Measurements from ENCODE around the gene TKTL1.

The TKTL1 gene

DNA sequence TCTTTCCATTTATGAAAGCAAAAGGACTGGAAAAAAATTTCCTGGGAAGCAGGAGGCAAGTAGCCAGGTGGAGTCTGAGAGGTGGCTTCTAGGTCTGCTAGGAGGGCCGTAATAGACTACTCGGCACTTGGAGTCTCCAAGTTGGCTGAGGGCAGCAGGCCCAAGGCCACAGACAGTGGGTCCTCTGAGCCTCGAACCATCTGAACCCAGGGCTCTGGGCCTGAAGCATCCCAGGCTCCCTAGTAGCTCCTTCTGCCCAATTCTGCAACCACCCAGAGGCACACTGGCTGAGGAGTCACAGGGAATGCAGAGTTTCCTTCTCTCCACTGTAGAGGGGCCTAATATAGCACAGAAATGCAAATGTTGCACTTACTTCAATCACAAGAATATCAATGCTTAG is 19.8 kb downstream of the TKTL1 start:
- Histone ChIP-seq H2AFZ (ENCODE audit: low read length) (no peak overlapping the region), H3K9ac (ENCODE audit: low read depth, low read length, poor library complexity, severe bottlenecking) (no peak overlapping the region), H3K27me3 (ENCODE audit: insufficient read depth, low read length, poor library complexity, severe bottlenecking) (no peaks in the 10 kb centered on the region), H3K4me3 (ENCODE audit: low read length, poor library complexity, severe bottlenecking) (no peak overlapping the region), H3K79me2 (ENCODE audit: insufficient read depth, low read length) (no peaks in the 10 kb centered on the region), H3K36me3 (ENCODE audit: insufficient read depth, low read length) (no peaks in the 10 kb centered on the region), H4K20me1 (ENCODE audit: insufficient read depth, low read length, poor library complexity, severe bottlenecking) (no peaks in the 10 kb centered on the region), H3K9me2 (replicated peaks; ENCODE audit: low read depth, low read length) (no peaks in the 10 kb centered on the region), H3K4me1 (ENCODE audit: insufficient read depth, low read length, poor library complexity, severe bottlenecking) (peaks cover 3% of the 10 kb centered on the region), H3K9me3 (ENCODE audit: insufficient read depth, low read depth, low read length) (no peaks in the 10 kb centered on the region), H3K4me2 (ENCODE audit: low read depth, low read length, poor library complexity, severe bottlenecking) (no peak overlapping the region), H3F3A (ENCODE audit: low read depth) (no peaks in the 10 kb centered on the region)
- no peak for TF ChIP-seq EZH2phosphoT487 (IDR thresholded peaks at IDR 0.05; ENCODE audit: borderline replicate concordance)
- TF ChIP-seq, protein P1, sequence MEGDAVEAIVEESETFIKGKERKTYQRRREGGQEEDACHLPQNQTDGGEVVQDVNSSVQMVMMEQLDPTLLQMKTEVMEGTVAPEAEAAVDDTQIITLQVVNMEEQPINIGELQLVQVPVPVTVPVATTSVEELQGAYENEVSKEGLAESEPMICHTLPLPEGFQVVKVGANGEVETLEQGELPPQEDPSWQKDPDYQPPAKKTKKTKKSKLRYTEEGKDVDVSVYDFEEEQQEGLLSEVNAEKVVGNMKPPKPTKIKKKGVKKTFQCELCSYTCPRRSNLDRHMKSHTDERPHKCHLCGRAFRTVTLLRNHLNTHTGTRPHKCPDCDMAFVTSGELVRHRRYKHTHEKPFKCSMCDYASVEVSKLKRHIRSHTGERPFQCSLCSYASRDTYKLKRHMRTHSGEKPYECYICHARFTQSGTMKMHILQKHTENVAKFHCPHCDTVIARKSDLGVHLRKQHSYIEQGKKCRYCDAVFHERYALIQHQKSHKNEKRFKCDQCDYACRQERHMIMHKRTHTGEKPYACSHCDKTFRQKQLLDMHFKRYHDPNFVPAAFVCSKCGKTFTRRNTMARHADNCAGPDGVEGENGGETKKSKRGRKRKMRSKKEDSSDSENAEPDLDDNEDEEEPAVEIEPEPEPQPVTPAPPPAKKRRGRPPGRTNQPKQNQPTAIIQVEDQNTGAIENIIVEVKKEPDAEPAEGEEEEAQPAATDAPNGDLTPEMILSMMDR (conservative IDR thresholded peaks at IDR 0.05; ENCODE audit: low read length), result no peak

DNA sequence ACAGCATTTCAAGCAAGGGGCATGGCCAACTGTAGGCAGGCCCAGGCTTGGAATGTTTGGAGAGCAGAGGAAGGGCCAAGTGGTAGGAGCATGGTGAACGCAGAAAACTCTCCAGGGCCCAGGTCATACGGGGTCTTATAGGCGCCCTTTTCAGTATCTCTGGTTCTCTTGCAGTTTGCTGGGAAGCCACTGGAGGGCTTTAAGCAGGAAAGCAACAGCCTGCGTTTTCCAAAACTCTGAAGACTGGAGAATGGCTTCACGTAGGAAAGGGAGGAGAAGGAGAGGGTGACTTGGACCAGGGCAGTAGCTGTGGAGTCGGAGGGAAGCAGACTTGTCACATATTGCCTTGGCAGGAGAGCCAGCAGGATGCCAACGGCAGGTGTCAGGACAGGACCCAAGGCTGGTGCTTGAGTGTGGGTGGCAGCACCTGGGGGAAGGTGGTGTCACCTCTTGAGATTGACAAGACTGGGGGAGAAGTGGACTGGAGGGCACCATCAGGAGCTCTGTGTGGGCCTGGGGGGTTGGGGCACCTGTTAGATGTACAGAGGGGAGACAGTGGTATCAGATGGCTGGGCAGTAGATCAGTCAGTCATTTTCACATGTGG is 21.9 kb downstream of the TKTL1 start:
- H3K9me3 ChIP-seq (ENCODE audit: insufficient read depth, low read depth, low read length), result no peaks in the 10 kb centered on the region
- H3F3A ChIP-seq (ENCODE audit: low read depth), result no peaks in the 10 kb centered on the region
- H3K79me2 ChIP-seq (ENCODE audit: insufficient read depth, low read length), result no peaks in the 10 kb centered on the region
- H3K4me1 ChIP-seq (ENCODE audit: insufficient read depth, low read length, poor library complexity, severe bottlenecking), result peaks cover 3% of the 10 kb centered on the region
- no peak overlapping the region for H3K9ac ChIP-seq (ENCODE audit: low read depth, low read length, poor library complexity, severe bottlenecking)
- H2AFZ ChIP-seq (ENCODE audit: low read length), result no peak overlapping the region
- H4K20me1 ChIP-seq (ENCODE audit: insufficient read depth, low read length, poor library complexity, severe bottlenecking), result no peaks in the 10 kb centered on the region
- TF ChIP-seq, protein P1 (conservative IDR thresholded peaks at IDR 0.05; ENCODE audit: low read length), result peak; percentile 55
- no peak for TF ChIP-seq EZH2phosphoT487 (IDR thresholded peaks at IDR 0.05; ENCODE audit: borderline replicate concordance)
- no peaks in the 10 kb centered on the region for H3K27me3 ChIP-seq (ENCODE audit: insufficient read depth, low read length, poor library complexity, severe bottlenecking)
- H3K9me2 ChIP-seq (replicated peaks; ENCODE audit: low read depth, low read length), result no peaks in the 10 kb centered on the region
- H3K4me2 ChIP-seq (ENCODE audit: low read depth, low read length, poor library complexity, severe bottlenecking), result no peak overlapping the region
- no peaks in the 10 kb centered on the region for H3K36me3 ChIP-seq (ENCODE audit: insufficient read depth, low read length)
- no peak overlapping the region for H3K4me3 ChIP-seq (ENCODE audit: low read length, poor library complexity, severe bottlenecking)

DNA sequence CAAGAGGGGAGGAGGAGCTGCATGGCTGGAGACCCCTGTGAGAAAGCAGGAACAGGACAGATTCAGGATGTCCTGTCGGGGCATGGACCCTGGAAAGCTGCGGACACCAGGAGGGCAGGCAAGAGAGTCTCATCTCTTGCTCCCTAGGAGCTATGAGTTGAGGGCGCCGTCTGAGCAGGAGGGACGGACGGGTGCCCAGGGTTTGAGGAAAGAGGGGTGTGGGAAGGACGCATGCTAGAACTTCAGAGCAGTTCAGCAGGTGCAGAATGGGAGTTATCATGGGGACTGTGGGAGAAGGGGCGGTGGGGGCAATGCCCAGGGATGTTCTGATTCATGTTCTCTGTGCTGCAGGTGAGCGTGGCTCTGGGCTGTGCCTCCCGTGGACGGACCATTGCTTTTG is 24.8 kb downstream of the TKTL1 start:
- H3K36me3 ChIP-seq (ENCODE audit: insufficient read depth, low read length), result no peaks in the 10 kb centered on the region
- no peaks in the 10 kb centered on the region for H3K4me1 ChIP-seq (ENCODE audit: insufficient read depth, low read length, poor library complexity, severe bottlenecking)
- H3K4me2 ChIP-seq (ENCODE audit: low read depth, low read length, poor library complexity, severe bottlenecking), result no peak overlapping the region
- H3K9me2 ChIP-seq (replicated peaks; ENCODE audit: low read depth, low read length), result no peaks in the 10 kb centered on the region
- H2AFZ ChIP-seq (ENCODE audit: low read length), result no peak overlapping the region
- H3K9ac ChIP-seq (ENCODE audit: low read depth, low read length, poor library complexity, severe bottlenecking), result no peak overlapping the region
- H3K9me3 ChIP-seq (ENCODE audit: insufficient read depth, low read depth, low read length), result no peaks in the 10 kb centered on the region
- no peaks in the 10 kb centered on the region for H4K20me1 ChIP-seq (ENCODE audit: insufficient read depth, low read length, poor library complexity, severe bottlenecking)
- no peaks in the 10 kb centered on the region for H3K27me3 ChIP-seq (ENCODE audit: insufficient read depth, low read length, poor library complexity, severe bottlenecking)
- H3F3A ChIP-seq (ENCODE audit: low read depth), result no peaks in the 10 kb centered on the region
- no peak for TF ChIP-seq EZH2phosphoT487 (IDR thresholded peaks at IDR 0.05; ENCODE audit: borderline replicate concordance)
- TF ChIP-seq, protein P1 (conservative IDR thresholded peaks at IDR 0.05; ENCODE audit: low read length), result no peak
- no peaks in the 10 kb centered on the region for H3K79me2 ChIP-seq (ENCODE audit: insufficient read depth, low read length)
- no peak overlapping the region for H3K4me3 ChIP-seq (ENCODE audit: low read length, poor library complexity, severe bottlenecking)
